ENCODE measurements around the gene NETO2.
"Not testable (repeated sequence)": the region's sequence is repeated elsewhere in the genome, so short reads cannot be mapped to it uniquely, and the experiment has no call there.

DNA sequence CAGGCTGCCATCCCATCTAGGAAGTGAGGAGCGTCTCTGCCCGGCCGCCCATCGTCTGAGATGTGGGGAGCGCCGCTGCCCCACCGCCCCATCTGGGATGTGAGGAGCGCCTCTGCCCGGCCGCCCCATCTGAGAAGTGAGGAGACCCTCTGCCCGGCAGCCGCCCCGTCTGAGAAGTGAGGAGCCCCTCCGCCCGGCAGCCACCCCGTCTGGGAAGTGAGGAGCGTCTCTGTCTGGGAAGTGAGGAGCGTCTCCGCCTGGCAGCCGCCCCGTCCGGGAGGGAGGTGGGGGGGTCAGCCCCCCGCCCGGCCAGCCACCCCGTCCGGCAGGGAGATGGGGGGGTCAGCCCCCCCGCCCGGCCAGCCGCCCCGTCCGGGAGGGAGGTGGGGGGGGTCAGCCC lies 37.3 kb upstream of the NETO2 start:
- TF ChIP-seq CTCF (IDR thresholded peaks at IDR 0.05; ENCODE audit: low read depth, low read length); EZH2phosphoT487 (IDR thresholded peaks at IDR 0.05; ENCODE audit: low read depth): not testable (repeated sequence)

All from OCI-LY3 (cell line).